ENCODE data around the gene ROR1.

The ROR1 gene

GRCh38 chr1:63954187-63954586 lies 180.4 kb downstream of the ROR1 start:
- TF ChIP-seq CTCF (IDR thresholded peaks at IDR 0.05; ENCODE audit: control extremely low read depth, extremely low read depth, low read depth, missing control alignments): no peak
- ChIA-PET POLR2A (no interaction called here), CTCF (no interaction called here)
- DNase-seq (ENCODE audit: extremely low spot score): no peak

DNA sequence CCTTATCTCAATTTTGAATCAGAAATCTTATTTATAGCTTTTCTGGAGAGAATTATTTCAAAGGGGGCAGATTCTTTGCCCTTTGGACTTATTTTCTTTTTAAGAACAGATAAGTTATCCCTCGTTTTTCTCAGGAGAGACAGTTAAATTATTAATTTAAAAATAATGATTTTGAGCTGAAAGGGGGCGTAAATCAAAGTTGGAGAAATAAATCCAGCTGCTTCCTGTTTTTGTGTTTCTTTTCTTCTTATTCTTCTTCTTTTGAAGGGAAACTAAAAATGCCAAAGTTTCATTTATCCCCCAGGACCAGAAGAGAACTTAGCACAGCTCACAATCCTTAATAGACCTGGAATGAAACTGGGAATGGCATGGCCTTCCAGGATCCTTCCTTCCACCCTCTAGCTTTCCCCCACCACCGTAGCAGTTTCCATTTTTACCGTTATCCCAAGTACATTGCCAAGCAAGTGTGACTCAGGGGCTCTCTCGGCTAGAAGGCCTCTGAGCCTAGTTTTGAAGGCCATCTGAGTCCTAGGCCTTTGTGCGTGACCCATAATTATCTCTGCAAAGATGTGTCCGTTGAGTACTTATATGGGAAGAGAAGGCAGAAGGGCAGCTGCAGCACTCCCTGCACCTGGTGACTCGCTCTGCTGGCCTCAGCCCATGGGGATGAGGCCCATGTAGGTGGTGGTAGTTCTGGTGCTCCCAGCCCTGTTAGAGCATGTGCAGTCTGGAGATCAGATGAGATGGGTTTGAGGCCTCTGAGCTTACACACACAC lies 181.7 kb downstream of the ROR1 start:
- TF ChIP-seq CTCF (IDR thresholded peaks at IDR 0.05; ENCODE audit: control extremely low read depth, extremely low read depth, low read depth, missing control alignments): no peak
- ChIA-PET POLR2A (no interaction called here), CTCF (no interaction called here)
- DNase-seq (ENCODE audit: extremely low spot score): no peak

- CTCF ChIA-PET: no interaction called here
- no peak for DNase-seq (ENCODE audit: extremely low spot score)
- POLR2A ChIA-PET: no interaction called here
- no peak for TF ChIP-seq CTCF (IDR thresholded peaks at IDR 0.05; ENCODE audit: control extremely low read depth, extremely low read depth, low read depth, missing control alignments)
Measured at GRCh38 chr1:63958556-63958955, 184.7 kb downstream of the ROR1 start.

- no peak for TF ChIP-seq CTCF (IDR thresholded peaks at IDR 0.05; ENCODE audit: control extremely low read depth, extremely low read depth, low read depth, missing control alignments)
- ChIA-PET CTCF (no interaction called here), POLR2A (no interaction called here)
- no peak for DNase-seq (ENCODE audit: extremely low spot score)
Measured at GRCh38 chr1:63960326-63960725, 186.5 kb downstream of the ROR1 start.

DNA sequence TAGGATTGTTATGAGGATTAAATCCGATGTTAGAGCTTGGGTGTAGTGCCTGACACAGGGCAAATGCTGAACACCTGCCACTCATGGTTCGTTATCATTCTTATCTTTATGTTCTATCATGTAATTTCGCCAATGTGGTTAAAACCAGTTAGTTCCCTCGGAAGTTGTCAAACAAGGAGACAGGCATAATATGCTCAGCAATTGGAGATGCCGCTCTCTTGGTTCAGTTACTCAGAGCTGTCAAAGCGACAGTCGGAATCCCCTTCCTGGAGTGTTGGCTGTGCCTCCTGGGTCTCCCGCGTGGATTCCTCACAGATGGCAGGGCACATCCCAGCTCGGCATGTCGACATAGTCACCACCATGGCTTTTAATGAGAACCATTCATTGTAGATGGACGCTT lies 192.2 kb downstream of the ROR1 start:
- DNase-seq (ENCODE audit: extremely low spot score): no peak
- TF ChIP-seq CTCF (IDR thresholded peaks at IDR 0.05; ENCODE audit: control extremely low read depth, extremely low read depth, low read depth, missing control alignments): no peak
- POLR2A ChIA-PET: no interaction called here
- CTCF ChIA-PET: no interaction called here

GRCh38 chr1:63967901-63968300 lies 194.1 kb downstream of the ROR1 start:
- no peak for TF ChIP-seq CTCF (IDR thresholded peaks at IDR 0.05; ENCODE audit: control extremely low read depth, extremely low read depth, low read depth, missing control alignments)
- CTCF ChIA-PET: no interaction called here
- no peak for DNase-seq (ENCODE audit: extremely low spot score)
- POLR2A ChIA-PET: no interaction called here

All from GM10248 (cell line).